A204.1 (cell line): ENCODE data around the gene DOHH.
"Not testable (repeated sequence)": the region's sequence is repeated elsewhere in the genome, so short reads cannot be mapped to it uniquely, and the experiment has no call there.

Experiments used
- FAIRE-seq: peaks from 2 replicates; lab custom pipeline; 2012; peaks lifted over from hg19 to GRCh38; lab: Jason Lieb, UNC

The DOHH gene

DNA sequence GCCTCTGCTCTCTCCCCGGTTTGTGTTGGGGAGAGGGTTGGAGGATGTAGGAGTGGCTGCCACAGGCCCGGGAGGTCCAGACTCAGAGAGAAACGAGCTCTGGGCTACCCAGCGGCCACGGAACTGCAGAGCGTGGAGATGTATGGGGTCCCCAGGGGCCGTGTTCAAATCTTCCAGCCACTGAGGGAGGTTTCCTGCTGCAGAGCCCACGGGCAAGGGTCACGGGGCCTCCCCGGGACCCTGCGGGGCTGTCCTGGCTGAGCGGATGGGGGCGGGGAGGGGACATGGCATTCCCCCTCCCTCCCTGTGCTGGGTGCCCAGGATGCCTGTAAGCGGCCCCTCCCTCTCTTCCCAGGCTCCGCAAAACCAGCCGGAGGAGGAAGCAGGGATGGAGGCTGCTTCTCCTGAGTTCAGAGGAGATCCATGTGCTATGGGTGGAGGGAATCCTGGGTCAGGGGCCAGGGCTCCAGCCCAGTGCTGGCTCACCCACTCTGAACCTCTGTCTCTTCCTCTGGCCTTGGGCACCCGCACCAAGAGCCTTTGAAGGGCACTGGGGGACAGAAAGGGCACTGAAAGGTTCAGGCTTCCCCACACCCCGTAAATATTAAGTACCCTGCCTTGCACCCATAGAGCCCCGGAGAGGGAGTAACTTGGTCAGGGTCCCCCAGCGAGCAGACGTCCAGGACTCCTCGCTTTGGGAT is 42.8 kb downstream of the DOHH start:
- FAIRE-seq, result no peak

DNA sequence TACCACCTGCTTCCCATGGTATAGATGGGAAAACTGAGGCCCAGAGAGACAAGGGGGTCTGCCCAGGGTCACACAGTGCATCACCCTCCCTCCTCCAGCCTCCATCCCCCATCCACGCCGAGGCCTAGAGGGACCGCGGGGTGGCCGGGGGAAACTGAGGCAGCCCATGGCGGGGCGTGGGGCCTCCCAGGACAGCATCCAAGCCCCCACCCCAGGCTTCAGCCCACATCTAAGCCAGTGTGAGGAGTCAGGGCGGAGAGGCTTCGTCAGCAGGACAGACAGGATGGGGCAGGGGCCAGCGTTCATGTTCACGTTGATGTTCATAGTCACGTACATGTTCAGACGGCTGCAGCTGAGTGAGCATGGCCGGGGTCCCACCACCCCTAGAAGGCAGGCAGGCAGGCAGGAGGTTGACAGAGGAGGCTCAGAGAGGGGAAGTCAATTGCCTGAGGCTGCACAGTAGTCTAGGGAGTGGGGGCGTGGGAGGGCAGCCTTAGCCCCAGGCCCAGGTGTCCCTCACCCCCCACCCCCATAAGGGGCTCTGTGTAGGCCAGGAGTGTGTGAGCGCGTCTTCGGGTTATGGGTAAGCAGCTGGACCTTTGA is 43.4 kb downstream of the DOHH start:
- FAIRE-seq, result no peak

DNA sequence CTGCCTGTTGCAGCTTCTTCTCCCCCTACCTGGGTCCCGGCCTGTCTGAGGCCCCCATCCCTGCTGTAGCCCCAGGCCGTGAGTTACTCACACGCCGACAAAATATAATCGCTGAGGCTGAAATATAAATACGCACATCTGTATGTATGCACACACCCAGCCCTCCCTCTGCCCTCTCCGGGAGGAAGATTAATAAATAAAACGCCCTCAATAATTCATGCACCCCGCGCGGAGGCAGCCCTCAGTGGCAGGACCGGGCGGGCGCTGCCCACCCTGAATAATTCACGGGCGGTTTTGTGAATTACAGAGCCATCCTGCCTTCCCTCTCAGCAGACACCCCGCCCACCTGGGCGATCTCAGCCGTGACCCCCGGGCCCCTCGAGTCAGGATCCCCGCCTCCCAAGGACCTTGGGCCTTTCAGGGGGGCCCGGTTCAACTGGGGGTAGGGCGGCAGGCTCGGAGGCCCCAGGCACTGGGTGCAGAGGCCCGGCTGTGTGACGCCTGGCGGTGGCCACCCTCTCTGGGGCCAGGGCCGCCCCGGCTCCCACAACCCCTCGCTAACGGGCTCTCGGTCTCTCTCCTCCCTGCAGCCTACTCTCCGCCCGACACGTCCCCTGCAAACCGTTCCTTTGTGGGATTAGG is 44.4 kb downstream of the DOHH start:
- FAIRE-seq, result no peak

DNA sequence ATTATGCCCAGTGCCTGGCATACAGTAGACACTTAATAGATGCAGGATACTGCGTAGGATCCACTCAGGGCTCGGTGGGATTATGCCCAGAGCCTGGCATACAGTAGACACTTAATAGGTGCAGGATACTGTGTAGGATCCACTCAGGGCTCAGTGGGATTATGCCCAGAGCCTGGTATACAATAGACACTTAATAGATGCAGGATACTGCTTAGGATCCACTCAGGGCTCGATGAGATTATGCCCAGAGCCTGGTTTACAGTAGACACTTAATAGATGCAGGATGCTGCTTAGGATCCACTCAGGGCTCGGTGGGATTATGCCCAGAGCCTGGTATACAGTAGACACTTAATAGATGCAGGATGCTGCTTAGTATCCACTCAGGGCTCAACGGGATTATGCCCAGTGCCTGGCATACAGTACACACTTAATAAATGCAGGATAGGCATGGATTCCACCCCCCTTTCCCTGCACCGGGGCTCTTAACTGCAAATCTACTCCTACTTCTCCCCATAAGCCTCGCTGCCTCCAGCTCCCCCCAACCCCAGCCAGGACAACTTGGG is 45.0 kb downstream of the DOHH start:
- FAIRE-seq, result no peak

DNA sequence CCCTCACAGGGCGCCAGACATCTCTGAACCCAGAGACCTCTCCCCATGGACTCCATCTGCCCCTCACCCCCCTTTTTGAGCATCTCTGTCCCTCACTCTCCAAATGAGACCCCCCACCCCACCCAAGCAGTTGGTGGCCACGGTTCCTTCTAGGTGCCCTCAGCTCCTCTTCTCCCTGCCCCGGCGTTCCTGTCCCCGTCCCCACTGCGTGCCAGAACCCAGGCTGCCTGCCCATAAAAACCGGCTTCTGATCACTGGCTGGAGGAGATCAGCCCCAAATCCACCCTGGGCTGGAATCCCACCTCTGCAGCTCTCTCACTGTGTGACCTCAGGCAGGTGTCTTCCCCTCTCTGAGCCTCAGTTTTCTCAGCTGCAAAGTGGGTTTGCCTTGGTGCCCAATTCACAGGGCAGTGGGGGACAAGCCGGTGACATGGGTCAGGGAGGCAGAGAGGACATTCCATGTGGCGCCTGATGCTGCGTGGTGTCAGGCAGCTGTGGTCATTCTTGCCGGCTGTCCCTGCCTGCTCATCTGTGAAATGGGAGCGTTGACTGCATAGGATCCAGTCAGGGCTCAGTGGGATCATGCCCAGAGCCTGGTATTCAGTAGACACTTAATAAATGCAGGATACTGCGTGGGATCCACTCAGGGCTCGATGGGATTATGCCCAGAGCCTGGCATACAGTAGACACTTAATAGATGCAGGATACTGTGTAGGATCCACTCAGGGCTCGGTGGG is 45.6 kb downstream of the DOHH start:
- FAIRE-seq, result no peak

DNA sequence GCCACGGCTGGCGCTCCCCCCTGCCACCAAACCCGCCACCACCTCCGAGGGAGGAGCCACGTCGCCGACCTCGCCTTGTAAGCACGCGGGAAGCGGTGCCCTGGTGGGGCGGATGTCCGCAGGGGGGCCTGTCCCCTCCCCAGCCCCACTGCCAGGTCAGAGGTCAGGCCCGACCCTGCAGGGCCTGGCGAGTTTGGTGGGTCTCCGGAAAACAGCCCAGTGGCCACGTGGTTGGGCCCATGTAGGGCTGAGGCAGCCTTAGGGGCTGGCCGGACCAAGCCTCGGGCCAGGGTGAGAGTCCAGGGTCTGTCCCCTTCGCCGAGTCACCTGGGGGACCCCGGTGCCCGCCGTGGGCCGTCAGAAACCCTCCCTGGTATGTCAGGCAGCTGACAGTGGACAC is 46.6 kb downstream of the DOHH start:
- FAIRE-seq, result no peak

DNA sequence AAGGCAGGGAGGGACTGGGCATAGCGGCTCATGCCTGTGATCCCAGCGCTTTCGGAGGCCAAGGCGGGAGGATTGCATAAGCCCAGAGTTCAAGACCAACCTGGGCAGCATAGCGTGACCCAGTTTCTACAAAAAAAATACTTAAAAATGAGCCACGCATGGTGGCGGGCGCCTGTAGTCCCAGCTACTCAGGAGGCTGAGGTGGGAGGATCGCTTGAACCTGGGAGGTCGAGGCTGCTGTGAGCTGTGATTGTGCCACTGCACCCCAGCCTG is 47.6 kb downstream of the DOHH start:
- FAIRE-seq, result not testable (repeated sequence)

DNA sequence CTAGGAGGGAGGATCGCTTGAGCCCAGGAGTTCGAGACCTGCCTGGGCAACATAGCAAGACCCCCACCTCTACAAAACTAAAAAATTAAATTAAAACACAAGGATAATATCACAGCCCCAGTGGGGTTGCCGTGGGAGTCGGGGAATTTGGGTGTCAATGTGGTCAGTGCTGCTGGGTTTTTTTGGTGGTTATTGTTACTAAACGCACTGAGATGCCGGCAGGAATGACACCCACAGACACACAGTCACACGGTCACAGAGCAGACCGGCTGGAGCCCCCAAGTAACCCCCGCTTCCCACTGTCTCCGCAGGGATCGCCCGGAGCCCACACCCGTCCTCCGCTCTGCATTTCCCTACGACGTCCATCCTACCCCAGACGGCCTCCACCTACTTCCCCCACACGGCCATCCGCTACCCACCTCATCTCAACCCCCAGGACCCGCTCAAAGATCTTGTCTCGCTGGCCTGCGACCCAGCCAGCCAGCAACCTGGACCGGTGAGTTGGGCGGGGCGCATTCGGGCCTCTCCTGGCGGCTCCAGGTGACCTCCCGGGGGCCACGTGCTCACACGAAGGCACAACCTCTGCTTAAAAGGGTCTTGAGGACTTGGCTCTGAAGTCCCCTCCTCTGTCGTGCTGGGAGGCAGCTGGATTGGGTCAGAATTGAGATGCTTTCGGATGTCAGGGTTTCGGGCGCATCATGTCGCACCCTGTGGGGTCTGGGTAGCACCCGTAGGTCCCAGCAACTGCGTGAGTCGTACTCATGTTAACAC is 48.1 kb downstream of the DOHH start:
- no peak for FAIRE-seq

DNA sequence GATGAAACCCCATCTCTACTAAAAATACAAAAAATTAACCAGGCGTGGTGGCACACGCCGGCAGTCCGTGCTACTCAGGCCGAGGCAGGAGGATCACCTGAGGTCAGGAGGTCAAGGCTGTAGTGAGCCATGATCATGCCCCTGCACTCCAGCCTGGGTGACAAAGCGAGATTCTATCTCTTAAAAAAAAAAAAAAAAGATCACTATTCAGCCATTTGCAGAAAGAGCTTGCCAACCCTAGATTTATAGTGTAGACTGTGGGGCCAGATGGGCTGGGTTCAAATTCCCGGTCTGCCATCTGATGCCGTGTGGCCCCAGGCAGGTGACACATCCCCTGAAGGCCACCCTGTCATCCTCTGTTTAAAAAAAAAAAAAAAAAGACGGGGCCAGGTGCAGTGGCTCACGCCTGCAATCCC is 49.0 kb downstream of the DOHH start:
- no peak for FAIRE-seq

DNA sequence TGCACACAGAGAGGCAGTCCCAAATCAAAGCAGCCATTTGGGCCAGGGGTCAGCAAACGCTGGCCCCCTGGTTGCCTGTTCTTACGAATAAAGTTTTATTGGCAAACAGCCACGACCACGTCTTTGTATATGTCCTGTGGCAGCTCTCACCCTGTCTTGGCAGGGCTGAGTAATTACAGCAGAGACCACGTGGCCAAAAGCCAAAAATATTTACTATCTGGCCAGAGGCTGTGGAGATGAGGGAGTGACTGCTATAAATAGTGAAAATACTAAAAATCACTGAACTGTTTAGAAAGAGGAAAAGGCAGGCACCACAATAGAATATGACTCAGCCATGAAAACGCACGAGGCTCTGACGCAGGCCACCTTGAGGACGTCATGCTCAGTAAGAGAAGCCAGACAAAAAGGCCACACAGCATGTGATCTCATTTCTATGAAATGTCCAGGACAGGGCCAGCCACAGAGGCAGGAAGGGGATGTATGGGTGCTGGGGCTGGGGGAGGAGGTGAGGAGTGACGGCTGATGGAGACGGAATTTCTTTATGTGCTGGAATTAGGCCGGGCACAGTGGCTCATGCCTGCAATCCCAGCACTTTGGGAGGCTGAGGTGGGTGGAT is 49.6 kb downstream of the DOHH start:
- no peak for FAIRE-seq

DNA sequence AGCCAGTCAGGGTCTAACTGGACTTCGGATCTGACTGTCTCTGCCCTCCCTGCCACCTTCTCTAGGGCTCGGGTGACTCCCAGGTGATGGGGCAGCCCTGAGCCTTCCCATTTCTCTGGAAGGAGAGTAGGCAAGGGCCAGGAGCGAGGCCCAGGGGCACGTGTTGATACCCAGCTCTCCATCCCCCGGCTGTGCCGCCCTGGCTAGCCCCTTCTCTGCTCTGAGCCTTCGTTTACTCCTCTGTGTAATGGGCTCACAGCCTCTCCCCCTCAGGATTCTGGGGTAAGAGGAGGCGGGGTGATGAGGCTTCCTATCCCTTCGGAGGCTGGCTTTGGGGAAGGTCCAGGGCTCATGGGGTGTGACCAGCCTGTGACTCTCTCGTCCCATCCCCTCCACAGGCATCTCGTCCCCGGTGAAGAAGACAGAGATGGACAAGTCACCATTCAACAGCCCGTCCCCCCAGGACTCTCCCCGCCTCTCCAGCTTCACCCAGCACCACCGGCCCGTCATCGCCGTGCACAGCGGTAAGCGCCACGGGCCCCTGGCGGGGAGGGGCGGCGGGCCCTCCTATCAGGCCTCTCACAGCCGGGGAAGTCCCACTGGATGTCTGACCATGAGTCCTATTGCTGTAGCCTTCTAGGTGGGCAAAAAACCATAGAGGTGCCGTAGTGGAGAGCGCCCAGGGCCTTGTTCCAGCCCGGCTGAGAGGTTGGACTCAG is 51.7 kb downstream of the DOHH start:
- FAIRE-seq, result no peak

DNA sequence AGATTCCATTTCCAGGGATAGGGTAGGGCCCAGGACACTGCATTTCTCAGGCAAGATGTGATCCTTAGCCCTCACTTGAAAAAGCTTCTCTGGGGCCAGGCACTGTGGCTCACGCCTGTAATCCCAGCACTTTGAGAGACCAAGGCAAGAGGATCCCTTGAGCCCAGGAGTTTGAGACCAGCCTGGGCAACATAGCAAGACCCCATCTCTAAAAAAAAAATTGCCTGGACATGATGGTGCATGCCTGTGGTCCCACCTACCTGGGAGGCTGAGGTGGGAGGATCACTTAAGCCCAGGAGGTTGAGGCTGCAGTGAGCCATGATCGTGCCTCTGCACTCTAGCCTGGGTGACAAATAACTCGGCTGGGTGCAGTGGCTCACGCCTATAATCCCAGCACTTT is 53.8 kb downstream of the DOHH start:
- FAIRE-seq, result not testable (repeated sequence)

DNA sequence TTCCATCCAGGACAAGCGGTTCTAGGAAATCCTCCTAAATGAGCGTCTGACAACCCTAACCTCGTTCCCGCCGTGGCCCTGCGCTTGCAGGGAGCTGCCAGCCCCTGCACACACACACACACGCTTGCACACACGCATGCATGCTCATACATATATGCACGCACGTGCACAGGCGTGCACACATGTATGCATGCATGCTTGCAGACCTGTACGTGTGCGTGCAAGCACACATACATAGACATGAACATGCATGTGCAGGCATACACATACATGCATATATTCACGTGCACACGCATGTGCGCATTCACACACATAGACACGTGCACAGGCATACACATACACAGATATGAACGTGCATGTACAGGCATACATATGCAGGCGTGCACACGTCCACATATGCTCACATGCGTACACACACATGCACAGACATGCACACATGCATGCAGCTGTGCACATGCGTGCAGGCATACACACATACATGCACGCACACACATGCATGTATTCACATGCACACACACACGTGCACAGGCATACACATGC is 55.7 kb downstream of the DOHH start:
- FAIRE-seq, result no peak

DNA sequence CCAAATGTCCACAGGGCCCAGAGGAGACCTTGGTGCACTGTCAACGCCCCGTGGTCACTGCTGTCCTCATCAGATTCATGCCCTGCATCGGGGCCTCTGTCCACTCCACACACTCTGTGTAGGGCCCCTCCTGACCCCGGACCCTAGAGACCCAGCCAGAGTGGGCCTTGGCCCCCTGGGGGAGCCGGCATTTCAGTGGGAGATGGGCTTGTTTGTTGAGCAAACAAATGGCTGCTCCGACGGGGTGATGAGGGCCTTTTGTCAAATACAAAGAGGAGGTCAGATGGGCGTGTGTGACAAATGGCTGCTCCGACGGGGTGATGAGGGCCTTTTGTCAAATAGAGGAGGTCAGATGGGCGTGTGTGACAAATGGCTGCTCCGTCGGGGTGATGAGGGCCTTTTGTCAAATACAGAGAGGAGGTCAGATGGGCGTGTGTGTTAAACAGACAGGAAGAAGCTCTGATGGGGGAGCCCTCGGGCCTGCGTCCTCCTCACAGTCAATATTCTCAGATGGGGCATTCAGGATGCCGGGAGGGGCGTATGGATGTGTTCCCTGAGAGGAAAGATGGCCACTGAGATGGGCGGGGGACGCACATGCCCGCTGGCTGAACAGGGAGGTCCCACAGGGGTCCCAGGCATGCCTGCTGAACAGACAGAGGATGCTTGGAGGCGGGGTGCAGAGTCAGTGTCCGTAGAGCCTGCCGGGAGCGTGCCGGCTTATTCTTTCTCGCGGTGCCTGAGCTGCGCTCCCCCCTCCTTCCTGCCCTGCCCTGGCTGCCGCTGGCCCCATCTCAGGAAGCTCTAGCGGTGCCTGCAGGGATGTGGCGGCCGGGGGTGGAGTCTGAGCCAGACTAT is 56.4 kb downstream of the DOHH start:
- no peak for FAIRE-seq

DNA sequence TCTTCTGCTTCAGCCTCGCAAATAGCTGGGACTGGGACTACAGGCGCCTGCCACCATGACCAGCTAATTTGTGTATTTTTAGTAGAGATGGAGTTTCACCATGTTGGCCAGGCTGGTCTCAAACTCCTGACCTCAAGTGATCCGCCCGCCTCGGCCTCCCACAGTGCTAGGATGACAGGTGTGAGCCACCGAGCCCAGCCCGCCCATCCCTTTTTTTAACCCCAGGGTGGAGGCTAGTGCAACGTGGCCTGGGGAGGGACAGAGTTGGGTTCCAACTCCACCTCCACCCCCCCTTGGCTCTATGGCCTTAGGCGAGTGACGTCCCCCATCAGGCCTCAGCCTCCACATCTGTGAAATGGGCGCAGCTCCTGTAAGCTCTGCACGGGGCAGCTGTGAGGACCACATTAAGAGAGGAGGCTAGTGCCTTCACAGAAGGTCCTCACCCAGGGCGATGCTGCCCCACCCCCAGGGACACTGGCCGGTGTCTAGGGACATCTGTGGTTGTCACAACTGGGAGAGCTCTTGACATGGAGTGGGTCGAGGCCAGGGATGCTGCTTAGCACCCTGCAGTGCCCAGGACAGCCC is 57.9 kb downstream of the DOHH start:
- FAIRE-seq, result no peak

DNA sequence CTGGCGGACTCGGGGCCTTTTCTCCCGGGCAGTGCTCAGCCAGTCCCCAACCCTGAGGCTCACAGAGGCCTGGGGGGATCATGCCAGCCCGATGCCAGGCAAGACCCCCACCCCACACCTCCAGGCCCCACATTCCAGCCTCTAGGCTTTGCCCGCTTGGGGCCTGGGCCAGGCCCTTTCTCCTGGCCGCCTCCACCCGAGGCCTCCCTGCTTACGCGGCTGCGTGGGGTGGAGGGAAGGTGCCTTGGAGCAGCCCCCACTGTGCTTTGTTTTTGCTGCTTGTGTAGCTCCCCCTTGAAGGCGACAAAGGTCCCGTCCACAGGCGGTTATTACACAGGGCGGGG is 58.5 kb downstream of the DOHH start:
- FAIRE-seq, result no peak

DNA sequence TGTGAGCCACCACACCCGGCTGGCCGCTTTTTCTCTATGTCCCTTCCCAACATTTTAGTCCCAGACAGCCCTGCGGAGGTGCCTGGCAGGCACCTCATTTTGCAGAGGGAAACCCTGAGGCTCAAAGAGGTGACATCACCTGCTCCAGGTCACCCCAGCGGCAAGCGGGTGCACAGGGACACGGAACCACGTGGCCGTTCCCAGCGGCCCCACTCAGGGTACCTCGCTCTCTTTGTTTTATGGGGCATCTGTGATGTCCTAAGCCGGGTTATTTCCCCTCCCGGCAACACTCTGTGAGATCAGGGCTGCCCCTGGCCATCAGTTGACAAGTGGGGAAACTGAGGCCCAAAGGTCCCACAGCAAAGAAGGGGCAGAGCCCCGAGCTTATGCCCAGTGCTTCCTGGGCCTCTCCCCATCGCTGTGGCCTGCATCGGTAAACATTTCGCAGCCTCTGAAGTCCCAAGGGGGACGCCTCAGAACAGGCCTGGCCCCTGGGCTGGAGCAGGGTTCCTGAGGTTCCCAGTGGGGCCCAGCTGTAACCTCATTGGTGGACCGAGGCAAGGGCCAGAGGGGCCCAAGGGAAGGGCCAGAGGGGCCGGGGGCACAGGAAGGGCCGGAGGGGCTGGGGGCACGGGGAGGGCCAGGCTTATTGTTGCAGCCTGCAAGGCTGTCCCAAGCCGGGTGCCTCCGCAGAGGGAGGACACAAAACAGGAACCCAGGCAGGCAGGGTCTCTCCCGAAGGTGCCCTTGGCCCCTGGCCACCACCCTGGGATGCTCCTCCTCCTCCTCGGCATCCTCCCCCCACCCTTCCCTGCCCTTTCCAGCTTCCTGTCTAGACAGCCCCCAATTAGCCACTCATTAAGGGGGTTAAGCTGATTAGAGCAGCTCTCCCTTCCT is 59.1 kb downstream of the DOHH start:
- no peak for FAIRE-seq
